Keratinocyte (primary cell): Measurements from ENCODE around the gene MED9. TPM values are rescaled to one million over a fixed set of nuclear protein-coding genes. Genes with fewer than 3 reads are reported as not detected.

Source experiments
- DNase-seq: peaks from one replicate; pipeline ENCODE4 v3.0.0-alpha.2; 2011; ENCODE audit warnings: low read depth, missing footprints, low spot score
- FAIRE-seq: peaks from 2 replicates; lab custom pipeline; 2011; peaks lifted over from hg19 to GRCh38; lab: Jason Lieb, UNC
- H2AFZ ChIP-seq: 2 replicates; pipeline ENCODE4 v1.6.0; 2012; ENCODE audit warnings: low read length, control low read depth, inconsistent platforms; ENCODE audit not compliant: control insufficient read depth
- H3K27ac ChIP-seq: 2 replicates; pipeline ENCODE4 v1.5.1; 2011; ENCODE audit warnings: low read length; ENCODE audit not compliant: control insufficient read depth, insufficient read depth
- H3K27me3 ChIP-seq: 3 replicates; pipeline ENCODE4 v1.6.0; 2011; ENCODE audit warnings: low read length; ENCODE audit not compliant: control insufficient read depth, insufficient read depth; ENCODE audit errors: extremely low read depth
- H3K36me3 ChIP-seq, 2 experiments: 2 replicates in 1 of 2; 3 replicates in 1 of 2; pipeline ENCODE4 v1.5.1; 2011; ENCODE audit warnings: low read length in 2 of 2, mild to moderate bottlenecking in 1 of 2; ENCODE audit not compliant: control insufficient read depth in 2 of 2, insufficient read depth in 2 of 2; ENCODE audit errors: extremely low read depth in 1 of 2
- H3K4me1 ChIP-seq: 3 replicates; pipeline ENCODE4 v1.5.1; 2011; ENCODE audit warnings: low read length; ENCODE audit not compliant: control insufficient read depth, insufficient read depth; ENCODE audit errors: extremely low read depth
- H3K4me2 ChIP-seq: 3 replicates; pipeline ENCODE4 v1.6.0; 2011; ENCODE audit warnings: low read depth, low read length; ENCODE audit not compliant: control insufficient read depth, insufficient read depth; ENCODE audit errors: extremely low read depth
- H3K4me3 ChIP-seq, 3 experiments: fragments of 200-600 bp in 1 of 3; sonication (generic) in 1 of 3; 2 replicates in 2 of 3; 3 replicates in 1 of 3; pipeline ENCODE4 v1.5.1; 2011 to 2016; ENCODE audit warnings: low read length in 3 of 3, mild to moderate bottlenecking in 3 of 3, control low read depth in 2 of 3, inconsistent platforms in 1 of 3, low read depth in 1 of 3, mixed read lengths in 1 of 3, mixed run types in 1 of 3, moderate library complexity in 1 of 3; ENCODE audit not compliant: control insufficient read depth in 2 of 3, insufficient read depth in 2 of 3; ENCODE audit errors: extremely low read depth in 1 of 3
- H3K79me2 ChIP-seq: 2 replicates; pipeline ENCODE4 v1.6.0; 2012; ENCODE audit warnings: low read length; ENCODE audit not compliant: control insufficient read depth, insufficient read depth
- H3K9ac ChIP-seq: 3 replicates; pipeline ENCODE4 v1.6.0; 2011; ENCODE audit warnings: low read length; ENCODE audit not compliant: control insufficient read depth, insufficient read depth; ENCODE audit errors: extremely low read depth
- H3K9me1 ChIP-seq: 3 replicates; pipeline ENCODE4 v1.6.0; 2011; ENCODE audit warnings: low read length; ENCODE audit not compliant: control insufficient read depth, insufficient read depth; ENCODE audit errors: extremely low read depth
- H3K9me3 ChIP-seq: 2 replicates; pipeline ENCODE4 v1.5.1; 2012; ENCODE audit warnings: low read depth, low read length; ENCODE audit not compliant: control insufficient read depth
- H4K20me1 ChIP-seq: 3 replicates; pipeline ENCODE4 v1.6.0; 2011; ENCODE audit warnings: low read length; ENCODE audit not compliant: control insufficient read depth, insufficient read depth; ENCODE audit errors: extremely low read depth
- CTCF ChIP-seq, 3 experiments: IDR thresholded peaks in 1 of 3; conservative IDR thresholded peaks in 1 of 3; optimal IDR thresholded peaks in 1 of 3; 2 replicates in 2 of 3; 3 replicates in 1 of 3; pipeline versions ENCODE3 to v1.5.1; 2011; ENCODE audit warnings: low read length in 3 of 3, mild to moderate bottlenecking in 3 of 3, moderate library complexity in 2 of 3, control low read depth in 1 of 3, inconsistent platforms in 1 of 3; ENCODE audit not compliant: insufficient read depth in 2 of 3; ENCODE audit errors: extremely low read depth in 1 of 3
- EZH2 ChIP-seq: IDR thresholded peaks from one replicate; pipeline ENCODE4 v1.6.1; 2012; ENCODE audit warnings: inconsistent platforms, mild to moderate bottlenecking, low read length, moderate library complexity
- dilution Hi-C: fragments of 300-500 bp; cut with MboI; formaldehyde crosslinking; loops from one replicate; pipeline ENCODE4 v1.7.0; 2020; ENCODE audit warnings: low sequenced_read_pairs; ENCODE audit not compliant: extremely low pct_ligation_motif_present
- polyA plus RNA-seq, 5 experiments: library from polyadenylated mRNA; depleted of rRNA in 3 of 5; stranded (reverse) in 3 of 5; stranded (forward) in 1 of 5; unstranded in 1 of 5; fragments of >200 nt; gene quantifications; 1 replicate in 1 of 5; 2 replicates in 3 of 5; 3 replicates in 1 of 5; pipeline versions ENCODE4 v1.2.1 to v1.2.3, GENCODE V29; 2011 to 2012; ENCODE audit warnings: missing spikeins in 2 of 5, low read depth in 1 of 5, low replicate concordance in 1 of 5

Gene MED9
- polyA plus RNA-seq, 1 donor (not counting 4 experiments of a cell fraction or from before 2014, with no cell fraction given), result 6.9 TPM

DNA sequence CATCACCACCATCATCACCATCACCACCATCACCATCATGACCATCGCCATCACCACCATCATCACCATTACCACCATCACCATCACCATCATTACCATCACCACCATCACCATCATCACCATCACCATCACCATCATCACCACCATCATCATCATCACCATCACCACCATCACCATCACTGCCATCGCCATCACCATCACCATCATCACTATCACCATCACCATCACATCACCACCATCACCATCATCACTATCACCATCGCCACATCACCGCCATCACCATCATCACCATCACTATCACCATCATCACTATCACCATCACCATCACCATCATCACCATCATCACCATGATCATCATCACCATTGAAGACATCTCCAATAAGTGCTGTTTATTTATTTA, 16.8 kb upstream of the MED9 start:
- Histone ChIP-seq H3K4me2 (no peak overlapping the region), H3K36me3 (no peaks in the 10 kb centered on the region), H3K9me1 (no peaks in the 10 kb centered on the region), H3K4me1 (no peaks in the 10 kb centered on the region), H3K9ac (no peak overlapping the region), H3K4me3 (no peak overlapping the region), H3K79me2 (no peaks in the 10 kb centered on the region), H3K27ac (no peak overlapping the region), H3K9me3 (no peaks in the 10 kb centered on the region), H4K20me1 (no peaks in the 10 kb centered on the region), H2AFZ (no peak overlapping the region), H3K27me3 (peaks cover 24% of the 10 kb centered on the region)
- no peak for FAIRE-seq
- no peak for DNase-seq
- dilution Hi-C loops, result no loop called here
- TF ChIP-seq CTCF (optimal IDR thresholded peaks at IDR 0.05 in 1 of 3, IDR thresholded peaks at IDR 0.05 in 1 of 3, conservative IDR thresholded peaks at IDR 0.05 in 1 of 3; ENCODE audit: extremely low read depth in 1 of 3, insufficient read depth in 2 of 3, low read length in 3 of 3) (no peak), EZH2 (no peak)

GRCh38 chr17:17462048-17462824, 14.6 kb upstream of the MED9 start:
- Histone ChIP-seq H3K79me2 (no peaks in the 10 kb centered on the region), H3K9me1 (no peaks in the 10 kb centered on the region), H4K20me1 (no peaks in the 10 kb centered on the region), H3K4me1 (no peaks in the 10 kb centered on the region), H3K36me3 (no peaks in the 10 kb centered on the region), H3K4me2 (no peak overlapping the region), H2AFZ (no peak overlapping the region), H3K9me3 (no peaks in the 10 kb centered on the region), H3K4me3 (no peak overlapping the region), H3K27ac (no peak overlapping the region), H3K9ac (no peak overlapping the region), H3K27me3 (peaks cover 24% of the 10 kb centered on the region)
- dilution Hi-C loops, result no loop called here
- DNase-seq (no peak), FAIRE-seq (no peak)
- TF ChIP-seq CTCF (optimal IDR thresholded peaks at IDR 0.05 in 1 of 3, IDR thresholded peaks at IDR 0.05 in 1 of 3, conservative IDR thresholded peaks at IDR 0.05 in 1 of 3; ENCODE audit: extremely low read depth in 1 of 3, insufficient read depth in 2 of 3, low read length in 3 of 3) (no peak), EZH2 (no peak)
